WTC11 (cell line): ENCODE data around the gene MICA.
A peak's percentile ranks its signal among the peaks of the same experiment; 100 is the strongest.

ENCODE experiments used
- ATF1 ChIP-seq: sonication (generic); formaldehyde crosslinking; IDR thresholded peaks from 2 replicates; pipeline ENCODE4 v1.8.1; 2023; ENCODE audit warnings: mild to moderate bottlenecking, moderate library complexity, missing genetic modification reagents
- CREB1 ChIP-seq: sonication (generic); formaldehyde crosslinking; IDR thresholded peaks from 2 replicates; pipeline ENCODE4 v1.8.0; 2023; ENCODE audit warnings: mild to moderate bottlenecking, missing genetic modification reagents
- CTCF ChIP-seq: fragments of 200-600 bp; IDR thresholded peaks from 2 replicates; pipeline ENCODE4 v1.8.0; 2022; ENCODE audit warnings: antibody characterized with exemption
- ESRRA ChIP-seq: sonication (generic); formaldehyde crosslinking; IDR thresholded peaks from 2 replicates; pipeline ENCODE4 v1.8.1; 2022; ENCODE audit warnings: mild to moderate bottlenecking, missing genetic modification reagents, borderline replicate concordance
- HMGXB4 ChIP-seq: sonication (generic); formaldehyde crosslinking; IDR thresholded peaks from 2 replicates; pipeline ENCODE4 v1.8.1; 2023; ENCODE audit warnings: mild to moderate bottlenecking, moderate library complexity, missing genetic modification reagents
- TEAD4 ChIP-seq: sonication (generic); formaldehyde crosslinking; IDR thresholded peaks from 2 replicates; pipeline ENCODE4 v1.8.0; 2022; ENCODE audit warnings: mild to moderate bottlenecking, missing genetic modification reagents
- USF1 ChIP-seq: sonication (generic); formaldehyde crosslinking; IDR thresholded peaks from 2 replicates; pipeline ENCODE4 v1.8.0; 2022; ENCODE audit warnings: mild to moderate bottlenecking, missing genetic modification reagents
- USF2 ChIP-seq: sonication (generic); formaldehyde crosslinking; IDR thresholded peaks from 2 replicates; pipeline ENCODE4 v1.8.1; 2023; ENCODE audit warnings: mild to moderate bottlenecking, missing genetic modification reagents, moderate library complexity
- ZBTB43 ChIP-seq: sonication (generic); formaldehyde crosslinking; IDR thresholded peaks from 2 replicates; pipeline ENCODE4 v1.8.1; 2023; ENCODE audit warnings: mild to moderate bottlenecking, missing genetic modification reagents
- ZNF121 ChIP-seq: sonication (generic); formaldehyde crosslinking; IDR thresholded peaks from 2 replicates; pipeline ENCODE4 v1.8.0; 2023; ENCODE audit warnings: missing genetic modification reagents
- ZNF232 ChIP-seq: sonication (generic); formaldehyde crosslinking; IDR thresholded peaks from 2 replicates; pipeline ENCODE4 v1.8.0; 2022; ENCODE audit warnings: mild to moderate bottlenecking, missing genetic modification reagents

GRCh38 chr6:31366693-31367470 lies 36.5 kb upstream of the MICA start:
- TF ChIP-seq CTCF (peak; percentile 88), ESRRA (CRISPR knock-in tag) (no peak), USF2 (no peak), ZNF121 (CRISPR knock-in tag) (no peak), TEAD4 (CRISPR knock-in tag) (no peak), HMGXB4 (CRISPR knock-in tag) (peak; percentile 29; the same call in 1 of the 2 replicates), ATF1 (CRISPR knock-in tag) (no peak), ZBTB43 (CRISPR knock-in tag) (no peak), USF1 (CRISPR knock-in tag) (no peak), ZNF232 (CRISPR knock-in tag) (no peak), CREB1 (no peak)
